ENCODE results near the gene SPRTN.

- TF ChIP-seq CTCF (IDR thresholded peaks at IDR 0.05) (no peak), POLR2A (IDR thresholded peaks at IDR 0.05) (no peak)
Observed at GRCh38 chr1:231401478-231401877, 63.4 kb downstream of the SPRTN start.
